H9 (cell line): ENCODE data around the gene OBP2B. TPM values are rescaled to one million over a fixed set of nuclear protein-coding genes. Genes with fewer than 3 reads are reported as not detected.
"Not testable (repeated sequence)": the region's sequence is repeated elsewhere in the genome, so short reads cannot be mapped to it uniquely, and the experiment has no call there.

Experiments
- DNase-seq: peaks from one replicate; pipeline ENCODE4 v3.0.0-alpha.2; 2017
- H2AFZ ChIP-seq: one replicate; pipeline ENCODE4 v1.6.1; 2013; ENCODE audit warnings: mild to moderate bottlenecking, low read length, control low read depth, moderate library complexity
- H2AK5ac ChIP-seq: 2 replicates; pipeline ENCODE4 v1.6.1; 2013; ENCODE audit warnings: low read length, control low read depth, mixed read lengths; ENCODE audit not compliant: insufficient read length
- H2BK120ac ChIP-seq: one replicate; pipeline ENCODE4 v1.6.1; 2013; ENCODE audit warnings: low read depth, mild to moderate bottlenecking, low read length, control low read depth, inconsistent platforms; ENCODE audit not compliant: poor library complexity, severe bottlenecking
- H2BK12ac ChIP-seq: 2 replicates; pipeline ENCODE4 v1.6.1; 2013; ENCODE audit warnings: low read length, control low read depth, mixed read lengths, low read depth; ENCODE audit not compliant: insufficient read length
- H2BK15ac ChIP-seq: 2 replicates; pipeline ENCODE4 v1.6.1; 2013; ENCODE audit warnings: low read depth, low read length, control low read depth
- H2BK20ac ChIP-seq: one replicate; pipeline ENCODE4 v1.6.1; 2013; ENCODE audit warnings: low read depth, mild to moderate bottlenecking, low read length, control low read depth, inconsistent platforms; ENCODE audit not compliant: poor library complexity, severe bottlenecking
- H2BK5ac ChIP-seq: 2 replicates; pipeline ENCODE4 v1.6.1; 2013; ENCODE audit warnings: low read length, control low read depth, mixed read lengths; ENCODE audit not compliant: insufficient read length
- H3K14ac ChIP-seq: 2 replicates; pipeline ENCODE4 v1.6.1; 2013; ENCODE audit warnings: low read length, control low read depth; ENCODE audit not compliant: insufficient read depth
- H3K18ac ChIP-seq: 2 replicates; pipeline ENCODE4 v1.6.1; 2013; ENCODE audit warnings: low read depth, mild to moderate bottlenecking, mixed read lengths, low read length, control low read depth; ENCODE audit not compliant: insufficient read length
- H3K23ac ChIP-seq: 2 replicates; pipeline ENCODE4 v1.6.1; 2013; ENCODE audit warnings: low read length, control low read depth, mixed read lengths, low read depth; ENCODE audit not compliant: insufficient read length
- H3K23me2 ChIP-seq: 2 replicates; pipeline ENCODE4 v1.6.1; 2013; ENCODE audit warnings: low read depth, mild to moderate bottlenecking, mixed read lengths, low read length, control low read depth; ENCODE audit not compliant: insufficient read length, poor library complexity, severe bottlenecking
- H3K27ac ChIP-seq: 2 replicates; pipeline ENCODE4 v1.5.1; 2013; ENCODE audit warnings: low read length, control low read depth, mixed read lengths, low read depth; ENCODE audit not compliant: insufficient read length
- H3K27me3 ChIP-seq: 2 replicates; pipeline ENCODE4 v1.6.1; 2013; ENCODE audit warnings: low read length, control low read depth, inconsistent platforms; ENCODE audit not compliant: insufficient read depth
- H3K4ac ChIP-seq: 2 replicates; pipeline ENCODE4 v1.6.1; 2013; ENCODE audit warnings: low read depth, mild to moderate bottlenecking, control low read depth, inconsistent platforms, low read length, moderate library complexity
- H3K4me1 ChIP-seq: 2 replicates; pipeline ENCODE4 v1.6.1; 2013; ENCODE audit warnings: low read length, control low read depth, inconsistent platforms; ENCODE audit not compliant: insufficient read depth
- H3K4me2 ChIP-seq: 2 replicates; pipeline ENCODE4 v1.6.1; 2013; ENCODE audit warnings: low read length, control low read depth, mixed read lengths; ENCODE audit not compliant: insufficient read length, insufficient read depth
- H3K56ac ChIP-seq: 2 replicates; pipeline ENCODE4 v1.6.1; 2013; ENCODE audit warnings: low read depth, mild to moderate bottlenecking, mixed read lengths, low read length, control low read depth; ENCODE audit not compliant: insufficient read length
- H3K79me1 ChIP-seq: 2 replicates; pipeline ENCODE4 v1.6.1; 2013; ENCODE audit warnings: low read depth, mild to moderate bottlenecking, moderate library complexity, low read length, control low read depth, inconsistent platforms; ENCODE audit not compliant: insufficient read depth, poor library complexity, severe bottlenecking
- H3K79me2 ChIP-seq: 2 replicates; pipeline ENCODE4 v1.6.1; 2013; ENCODE audit warnings: low read length, control low read depth, inconsistent platforms; ENCODE audit not compliant: insufficient read depth
- H3K9ac ChIP-seq: 2 replicates; pipeline ENCODE4 v1.6.1; 2013; ENCODE audit warnings: low read length, control low read depth, mixed read lengths; ENCODE audit not compliant: insufficient read length; ENCODE audit errors: extremely low read depth
- H3K9me3 ChIP-seq: one replicate; pipeline ENCODE4 v1.6.1; 2013; ENCODE audit warnings: low read depth, low read length, inconsistent platforms; ENCODE audit not compliant: control insufficient read depth
- H3T11ph ChIP-seq: one replicate; pipeline ENCODE4 v1.6.1; 2013; ENCODE audit warnings: mild to moderate bottlenecking, low read length, control low read depth, inconsistent platforms
- H4K20me1 ChIP-seq: one replicate; pipeline ENCODE4 v1.6.1; 2013; ENCODE audit not compliant: control insufficient read depth, insufficient read length, insufficient read depth
- H4K5ac ChIP-seq: 2 replicates; pipeline ENCODE4 v1.6.1; 2013; ENCODE audit warnings: low read depth, mild to moderate bottlenecking, mixed read lengths, low read length, control low read depth; ENCODE audit not compliant: insufficient read length
- H4K8ac ChIP-seq: replicated peaks from 2 replicates; pipeline ENCODE4 v1.6.1; 2013; ENCODE audit warnings: low read length, control low read depth, mixed read lengths, low read depth; ENCODE audit not compliant: insufficient read length
- H4K91ac ChIP-seq: 2 replicates; pipeline ENCODE4 v1.6.1; 2013; ENCODE audit warnings: low read depth, mild to moderate bottlenecking, moderate library complexity, mixed read lengths, low read length, control low read depth; ENCODE audit not compliant: insufficient read length
- H3K27ac Mint-ChIP-seq, 3 experiments: 2 replicates in 2 of 3; 3 replicates in 1 of 3; pipeline ENCODE4 v1.8.0; 2020 to 2021; ENCODE audit warnings: mixed read lengths in 3 of 3, mild to moderate bottlenecking in 1 of 3, moderate library complexity in 1 of 3
- H3K27me3 Mint-ChIP-seq: 2 replicates; pipeline ENCODE4 v1.8.0; 2021; ENCODE audit warnings: low read depth, mild to moderate bottlenecking, moderate library complexity, mixed read lengths
- H3K36me3 Mint-ChIP-seq, 3 experiments: 2 replicates in 2 of 3; 3 replicates in 1 of 3; pipeline ENCODE4 v1.8.0; 2020 to 2021; ENCODE audit warnings: low read depth in 3 of 3, mixed read lengths in 3 of 3; ENCODE audit not compliant: insufficient read depth in 1 of 3
- H3K4me1 Mint-ChIP-seq, 2 experiments: 2 replicates each; pipeline ENCODE4 v1.8.0; 2020; ENCODE audit warnings: mixed read lengths in 2 of 2
- H3K4me3 Mint-ChIP-seq, 2 experiments: 2 replicates in 1 of 2; 3 replicates in 1 of 2; pipeline ENCODE4 v1.8.0; 2020 to 2021; ENCODE audit warnings: mild to moderate bottlenecking in 2 of 2, mixed read lengths in 2 of 2, moderate library complexity in 1 of 2
- H3K9me3 Mint-ChIP-seq, 2 experiments: 2 replicates in 1 of 2; 3 replicates in 1 of 2; pipeline ENCODE4 v1.8.0; 2020; ENCODE audit warnings: mild to moderate bottlenecking in 2 of 2, mixed read lengths in 2 of 2, moderate library complexity in 1 of 2
- WGBS: extraction: QIAGEN DNeasy Blood & Tissue Kit; methylation state at CpG from one replicate; pipeline ENCODE4 v1.1.7; 2013; ENCODE audit warnings: missing lambda C conversion rate, low lambda C conversion rate, mixed read lengths; ENCODE audit not compliant: insufficient read length; ENCODE audit errors: extremely low coverage; 5-methylcytosine and 5-hydroxymethylcytosine counted together
- total RNA-seq: library from RNA; stranded (reverse); gene quantifications from 2 replicates; pipeline ENCODE4 v1.2.1, GENCODE V29; 2021
- TF ChIP-seq, protein P1 (sequence below): fragments of 200-600 bp; sonication (generic); conservative IDR thresholded peaks from 3 replicates; pipeline ENCODE4 v1.8.0; 2021; ENCODE audit warnings: antibody characterized with exemption, mild to moderate bottlenecking

The OBP2B gene
- total RNA-seq, 1 experiment from 2014 or later, result not detected

DNA sequence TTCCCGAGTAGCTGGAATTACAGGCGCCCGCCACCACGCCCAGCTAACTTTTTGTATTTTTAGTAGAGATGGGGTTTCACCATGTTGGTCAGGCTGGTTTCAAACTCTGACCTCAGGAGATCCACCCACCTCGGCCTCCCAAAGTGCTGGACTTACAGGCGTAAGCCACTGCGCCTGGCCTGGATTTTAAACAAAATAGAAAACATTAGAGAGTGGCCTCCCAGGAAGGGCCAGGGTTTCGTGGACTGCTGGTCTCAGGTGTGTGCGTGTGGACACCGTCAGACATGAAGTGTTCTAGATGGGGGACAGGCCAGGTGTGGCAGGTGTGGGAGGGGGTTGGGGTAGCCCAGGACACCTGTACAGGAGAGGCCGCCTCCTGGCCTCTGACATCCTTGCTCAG, 38.3 kb downstream of the OBP2B start:
- Histone ChIP-seq H3K4me1 (no peaks in the 10 kb centered on the region), H2BK120ac (no peak overlapping the region), H2BK20ac (no peak overlapping the region), H2AFZ (no peak overlapping the region), H3K14ac (no peak overlapping the region), H3T11ph (no peak overlapping the region), H3K18ac (no peak overlapping the region), H3K9ac (no peak overlapping the region), H3K27me3 (no peaks in the 10 kb centered on the region; the same call in 1 of the 2 replicates), H3K56ac (no peak overlapping the region), H3K4ac (no peak overlapping the region), H3K79me2 (no peaks in the 10 kb centered on the region), H4K8ac (no peak overlapping the region), H2AK5ac (no peak overlapping the region), H2BK15ac (no peak overlapping the region), H3K23me2 (no peaks in the 10 kb centered on the region), H4K91ac (no peak overlapping the region), H4K5ac (no peak overlapping the region), H2BK5ac (no peak overlapping the region), H2BK12ac (no peak overlapping the region), H3K27ac (no peak overlapping the region), H3K23ac (no peak overlapping the region), H3K4me2 (no peak overlapping the region), H3K79me1 (no peaks in the 10 kb centered on the region), H4K20me1 (no peaks in the 10 kb centered on the region), H3K9me3 (no peaks in the 10 kb centered on the region)
- no peak for DNase-seq
- no peak overlapping the region for H3K4me3 Mint-ChIP-seq
- H3K4me1 Mint-ChIP-seq, result peaks cover 6 to 8% of the 10 kb centered on the region in 2 experiments
- no peak overlapping the region for H3K27ac Mint-ChIP-seq
- no peaks in the 10 kb centered on the region for H3K9me3 Mint-ChIP-seq
- H3K27me3 Mint-ChIP-seq, result peaks cover 42% of the 10 kb centered on the region
- WGBS, result no CpG with 5 or more reads among the region's 11 CpGs
- no peaks in the 10 kb centered on the region for H3K36me3 Mint-ChIP-seq
- TF ChIP-seq, protein P1, sequence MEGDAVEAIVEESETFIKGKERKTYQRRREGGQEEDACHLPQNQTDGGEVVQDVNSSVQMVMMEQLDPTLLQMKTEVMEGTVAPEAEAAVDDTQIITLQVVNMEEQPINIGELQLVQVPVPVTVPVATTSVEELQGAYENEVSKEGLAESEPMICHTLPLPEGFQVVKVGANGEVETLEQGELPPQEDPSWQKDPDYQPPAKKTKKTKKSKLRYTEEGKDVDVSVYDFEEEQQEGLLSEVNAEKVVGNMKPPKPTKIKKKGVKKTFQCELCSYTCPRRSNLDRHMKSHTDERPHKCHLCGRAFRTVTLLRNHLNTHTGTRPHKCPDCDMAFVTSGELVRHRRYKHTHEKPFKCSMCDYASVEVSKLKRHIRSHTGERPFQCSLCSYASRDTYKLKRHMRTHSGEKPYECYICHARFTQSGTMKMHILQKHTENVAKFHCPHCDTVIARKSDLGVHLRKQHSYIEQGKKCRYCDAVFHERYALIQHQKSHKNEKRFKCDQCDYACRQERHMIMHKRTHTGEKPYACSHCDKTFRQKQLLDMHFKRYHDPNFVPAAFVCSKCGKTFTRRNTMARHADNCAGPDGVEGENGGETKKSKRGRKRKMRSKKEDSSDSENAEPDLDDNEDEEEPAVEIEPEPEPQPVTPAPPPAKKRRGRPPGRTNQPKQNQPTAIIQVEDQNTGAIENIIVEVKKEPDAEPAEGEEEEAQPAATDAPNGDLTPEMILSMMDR, result no peak

DNA sequence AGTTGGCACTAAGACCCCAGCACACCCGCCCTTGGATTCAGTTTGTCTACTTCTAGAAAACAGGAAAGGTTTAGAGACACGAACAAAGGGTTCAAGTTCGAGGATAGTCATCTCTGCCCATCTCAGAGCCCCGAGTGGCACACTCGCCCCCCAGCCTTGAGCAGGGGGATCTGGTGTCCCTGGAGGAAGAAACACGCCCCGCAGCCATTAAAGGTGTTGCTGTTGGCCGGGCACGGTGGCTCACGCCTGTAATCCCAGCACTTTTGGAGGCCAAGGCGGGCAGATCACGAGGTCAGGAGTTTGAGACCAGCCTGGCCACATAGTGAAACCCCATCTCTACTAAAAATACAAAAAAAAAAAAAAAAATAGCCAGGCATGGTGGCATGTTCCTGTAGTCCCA, 39.4 kb downstream of the OBP2B start:
- not testable (repeated sequence) for H3K4me3 Mint-ChIP-seq, H3K4me1 ChIP-seq, H2AK5ac ChIP-seq, H3K18ac ChIP-seq, H3K27ac ChIP-seq, H3K23me2 ChIP-seq, H4K8ac ChIP-seq, H3K79me2 ChIP-seq, H3K14ac ChIP-seq, H2BK5ac ChIP-seq, H4K91ac ChIP-seq, H2BK120ac ChIP-seq, H4K5ac ChIP-seq, H3K27me3 ChIP-seq, H3K56ac ChIP-seq, DNase-seq, H3K9me3 Mint-ChIP-seq, H3K4ac ChIP-seq, H4K20me1 ChIP-seq, H3K9ac ChIP-seq, H3K36me3 Mint-ChIP-seq, H3K23ac ChIP-seq, H2AFZ ChIP-seq, H3K4me1 Mint-ChIP-seq, H3K79me1 ChIP-seq, H2BK12ac ChIP-seq, H3T11ph ChIP-seq, H2BK20ac ChIP-seq, H3K4me2 ChIP-seq, H2BK15ac ChIP-seq, H3K9me3 ChIP-seq
- H3K27ac Mint-ChIP-seq, result peak overlapping the region in 1 of 3 experiments; percentile 31; a peak in 1 of 7 replicates
- no CpG with 5 or more reads among the region's 12 CpGs for WGBS
- H3K27me3 Mint-ChIP-seq, result peaks cover 38% of the 10 kb centered on the region
